COR-L47 (cell line): ENCODE measurements around the gene FGD2.

Experiments used
- DNase-seq: peaks from one replicate; lab custom pipeline; 2025; lab: John Stamatoyannopoulos, UW

Gene FGD2

GRCh38 chr6:36997811-36998722, 7.4 kb upstream of the FGD2 start:
- no peak for DNase-seq

DNA sequence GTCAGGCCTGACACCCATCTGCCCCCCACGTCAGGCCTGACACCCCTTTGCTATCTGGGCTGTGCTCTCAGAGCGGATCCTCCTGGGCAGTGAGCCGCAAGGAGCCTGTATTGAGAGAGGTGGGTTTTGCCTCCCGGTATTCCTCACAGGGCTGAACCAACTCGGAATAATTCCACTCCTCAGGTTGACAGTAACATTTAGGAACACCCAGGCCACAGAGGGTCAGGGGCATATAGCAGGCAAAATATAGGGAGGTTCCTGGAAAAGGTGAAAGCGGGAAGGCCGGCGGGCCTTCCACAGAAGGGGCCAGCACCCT, 6.8 kb upstream of the FGD2 start:
- no peak for DNase-seq

- DNase-seq, result no peak
Observed at GRCh38 chr6:36999061-36999750, 6.2 kb upstream of the FGD2 start.

GRCh38 chr6:36999751-37000125, 5.7 kb upstream of the FGD2 start:
- no peak for DNase-seq

- no peak for DNase-seq
Observed at GRCh38 chr6:37004044-37004980, 1.1 kb upstream of the FGD2 start.

DNA sequence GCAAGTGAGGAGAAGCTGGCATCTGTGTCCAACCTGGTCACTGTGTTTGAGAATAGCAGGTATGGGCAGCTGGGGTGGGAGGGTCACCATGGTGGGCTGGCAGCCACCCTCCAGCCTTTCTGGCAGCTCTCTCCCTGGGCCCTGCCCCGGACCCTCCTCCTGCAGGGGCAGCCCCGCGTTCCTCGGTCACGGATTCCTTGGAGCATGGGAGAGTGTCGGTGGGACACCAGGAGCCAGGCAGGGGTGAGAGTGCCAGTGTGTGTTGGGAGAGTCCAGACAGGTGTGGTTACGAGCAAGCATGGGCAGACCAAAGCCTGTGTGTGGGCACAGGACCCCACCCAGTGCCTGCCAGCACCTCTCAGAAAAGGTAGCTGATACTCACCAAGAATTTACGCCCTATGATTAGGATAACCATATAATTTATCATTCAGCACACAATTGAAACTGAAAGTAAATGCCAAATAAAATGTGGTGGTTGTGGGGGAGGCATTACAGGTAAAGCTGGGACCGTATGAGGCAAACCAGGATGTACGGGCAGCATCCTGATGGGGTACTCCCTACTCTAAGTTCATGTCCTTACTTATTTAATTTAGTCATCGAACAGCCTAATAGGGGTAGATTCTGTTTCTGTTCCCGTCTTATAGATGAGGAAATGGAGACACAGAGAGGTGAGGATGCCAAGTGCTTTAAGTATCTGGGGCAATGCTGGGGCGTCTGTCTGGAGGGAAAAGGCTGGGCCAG, 542 bp downstream of the FGD2 start:
- DNase-seq, result no peak

- DNase-seq, result no peak
Observed at GRCh38 chr6:37006793-37007339, 1.4 kb downstream of the FGD2 start.

GRCh38 chr6:37007340-37008043, 2.0 kb downstream of the FGD2 start:
- DNase-seq, result no peak

DNA sequence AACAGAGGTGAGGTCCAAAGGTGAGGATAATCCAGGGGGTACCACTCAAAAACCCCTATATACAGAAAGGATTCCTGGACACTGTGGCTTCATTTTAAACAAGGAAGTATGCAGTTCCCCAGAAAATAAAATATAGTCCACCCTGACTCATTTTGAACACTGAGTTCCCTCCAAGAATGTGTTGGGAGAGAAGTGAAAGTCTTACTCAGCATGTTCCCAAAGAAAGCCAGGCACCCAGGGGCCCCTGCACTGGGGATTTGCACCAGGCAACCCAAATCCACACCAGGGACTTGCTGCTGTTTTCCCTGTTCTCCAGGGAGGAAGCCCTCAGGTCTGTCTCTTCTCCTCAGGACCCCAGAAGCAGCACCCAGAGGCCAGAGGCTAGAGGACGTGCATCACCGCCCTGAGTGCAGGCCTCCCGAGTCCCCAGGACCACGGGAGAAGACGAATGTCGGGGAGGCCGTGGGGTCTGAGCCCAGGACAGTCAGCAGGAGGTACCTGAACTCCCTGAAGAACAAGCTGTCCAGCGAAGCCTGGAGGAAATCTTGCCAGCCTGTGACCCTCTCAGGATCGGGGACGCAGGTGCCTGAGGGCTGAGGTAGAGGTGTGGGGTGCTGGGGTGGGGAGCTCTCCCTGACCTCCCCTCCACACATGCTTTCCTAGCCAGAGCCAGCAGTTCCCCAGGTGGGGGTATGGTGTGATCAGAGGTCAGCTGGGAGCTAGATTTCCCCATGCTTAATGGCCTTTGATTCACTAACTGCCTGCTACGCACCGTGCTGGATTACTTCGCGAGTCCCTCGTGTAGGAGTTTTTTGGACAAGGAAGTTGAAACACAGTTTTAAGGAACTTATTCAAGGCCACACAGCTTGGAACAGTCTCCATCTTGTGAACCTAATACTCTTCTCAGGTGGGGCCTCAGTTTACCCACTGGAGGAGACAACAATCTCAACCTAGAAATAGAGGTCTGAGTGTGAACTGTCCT, 3.3 kb downstream of the FGD2 start:
- no peak for DNase-seq

DNA sequence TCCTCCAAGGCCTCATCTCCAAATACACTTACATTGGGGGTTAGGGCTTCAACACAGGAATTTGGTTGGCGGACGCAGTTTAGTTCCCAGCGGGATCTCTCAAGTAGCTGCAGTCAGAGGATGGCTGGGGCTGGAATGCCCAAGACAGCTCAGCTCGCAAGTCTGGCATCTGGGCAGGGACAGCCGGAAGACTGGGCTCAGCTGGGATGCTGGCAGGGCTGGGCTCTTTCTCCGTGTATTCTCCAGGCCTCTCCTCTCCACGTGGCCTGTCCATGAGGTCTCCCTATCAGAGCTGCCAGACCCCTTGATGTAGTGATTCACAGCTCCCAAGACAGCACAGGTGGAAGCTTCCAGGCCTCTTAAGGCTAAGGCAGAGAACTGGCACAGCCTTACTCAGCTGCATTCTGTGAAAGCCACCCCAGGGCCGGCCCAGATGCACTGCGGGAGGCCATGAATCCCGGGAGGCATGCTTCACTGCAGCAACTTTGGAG, 5.0 kb downstream of the FGD2 start:
- DNase-seq, result no peak

GRCh38 chr6:37011656-37012378, 6.4 kb downstream of the FGD2 start:
- no peak for DNase-seq

DNA sequence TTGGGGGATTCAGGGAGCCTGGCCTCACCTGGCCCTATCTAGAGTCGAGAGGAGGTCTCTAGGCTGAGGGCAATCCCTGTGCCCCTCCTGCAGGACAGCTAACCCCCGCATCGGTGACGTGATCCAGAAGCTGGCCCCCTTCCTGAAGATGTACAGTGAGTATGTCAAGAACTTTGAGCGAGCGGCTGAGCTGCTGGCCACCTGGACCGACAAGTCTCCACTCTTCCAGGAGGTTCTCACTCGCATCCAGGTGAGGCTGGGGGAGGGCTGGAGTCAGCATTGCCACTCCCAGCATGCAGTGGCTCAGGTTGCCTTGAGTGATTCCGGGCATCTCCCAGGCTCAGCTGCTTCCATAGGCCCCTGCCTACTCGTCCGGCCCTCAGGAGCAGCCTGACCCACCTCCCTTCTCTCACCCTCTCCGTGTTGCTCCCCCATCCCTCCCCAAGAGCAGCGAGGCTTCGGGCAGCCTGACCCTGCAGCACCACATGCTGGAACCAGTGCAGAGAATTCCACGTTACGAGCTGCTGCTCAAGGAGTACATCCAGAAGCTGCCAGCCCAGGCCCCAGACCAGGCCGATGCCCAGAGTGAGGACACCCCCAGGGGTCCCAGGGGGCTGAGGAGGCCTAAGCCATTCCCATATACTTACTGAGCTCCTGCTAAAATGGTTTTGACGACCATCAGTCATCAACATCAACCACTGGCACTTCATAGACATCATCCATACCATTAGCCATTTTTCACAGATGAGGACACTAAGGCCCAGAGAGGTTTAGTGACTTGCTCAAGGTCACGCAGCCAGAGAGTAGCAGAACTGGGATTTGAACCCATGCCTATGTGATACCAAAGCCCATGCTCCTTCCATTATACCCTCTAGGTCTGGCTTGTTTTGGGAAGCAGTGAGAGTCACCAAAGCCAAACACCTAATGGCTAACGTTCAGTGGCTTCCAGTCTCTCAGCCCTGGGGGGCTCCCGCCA, 8.3 kb downstream of the FGD2 start:
- DNase-seq, result no peak

DNA sequence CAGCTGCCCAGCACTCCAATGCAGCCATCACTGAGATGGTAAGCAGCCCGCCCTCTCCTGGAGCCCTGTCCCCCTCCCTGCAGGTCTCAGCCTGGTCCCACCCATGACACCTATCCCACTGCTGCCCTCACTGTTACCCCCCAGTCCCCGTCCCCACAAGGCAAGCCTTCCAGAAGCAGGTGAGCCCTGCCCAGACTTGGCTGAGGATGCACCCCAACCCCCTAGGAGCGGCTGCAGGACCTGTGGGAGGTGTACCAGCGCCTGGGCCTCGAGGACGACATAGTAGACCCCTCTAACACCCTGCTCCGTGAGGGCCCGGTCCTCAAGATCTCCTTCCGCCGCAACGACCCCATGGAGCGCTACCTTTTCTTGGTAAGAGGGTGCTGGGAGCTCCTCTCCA, 9.2 kb downstream of the FGD2 start:
- no peak for DNase-seq

DNA sequence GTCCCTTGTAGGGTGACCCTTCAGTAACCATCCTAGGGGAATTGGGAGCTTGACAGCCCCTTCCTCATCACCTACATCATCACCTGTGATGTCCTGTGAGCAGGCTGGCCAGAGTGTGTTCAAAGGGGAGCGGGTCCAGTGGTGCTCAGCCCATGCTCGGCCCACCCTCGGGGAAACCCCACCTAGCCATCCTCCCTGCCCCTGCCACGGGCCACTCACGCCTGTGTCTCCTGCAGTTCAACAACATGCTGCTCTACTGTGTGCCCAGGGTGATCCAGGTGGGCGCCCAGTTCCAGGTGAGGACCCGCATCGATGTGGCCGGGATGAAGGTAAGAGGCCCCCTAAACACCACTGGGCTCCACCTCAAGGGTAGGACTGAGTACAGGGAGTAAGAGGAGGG, 10.1 kb downstream of the FGD2 start:
- no peak for DNase-seq

- no peak for DNase-seq
Observed at GRCh38 chr6:37016995-37017394, 11.5 kb downstream of the FGD2 start.

GRCh38 chr6:37017606-37018197, 12.2 kb downstream of the FGD2 start:
- DNase-seq, result no peak
